CD4-positive, alpha-beta T cell (primary cell): ENCODE measurements around the gene CDH2. TPM values are rescaled to one million over a fixed set of nuclear protein-coding genes. Genes with fewer than 3 reads are reported as not detected.

Source experiments
- ATAC-seq: fragments of 200-7000 bp; cut with Tn5 transposase; one replicate; pipeline ENCODE4 v1.10.0; 2022; ENCODE audit warnings: mild to moderate bottlenecking; ENCODE audit not compliant: poor library complexity
- CTCF ChIA-PET: fragments of 350-600 bp; sonication (Branson Sonifier 250); formaldehyde crosslinking; loops from one replicate; lab custom pipeline; 2021; ENCODE audit warnings: antibody characterized with exemption, inconsistent platforms; lab: Charles Lee
- POLR2A ChIA-PET: fragments of 350-600 bp; sonication (Branson Sonifier 250); formaldehyde crosslinking; loops from one replicate; lab custom pipeline; 2021; ENCODE audit warnings: antibody characterized with exemption, inconsistent platforms; lab: Charles Lee
- DNase-seq, 14 experiments: peaks; one replicate each; pipeline ENCODE4 v3.0.0-alpha.2; 2013 to 2020; ENCODE audit warnings: mixed read lengths in 2 of 14
- H3K27ac ChIP-seq, 2 donors: one replicate each; pipeline versions ENCODE4 v1.5.1 to v1.7.0; 2013; ENCODE audit warnings: low read length in 2 of 2, low read depth in 1 of 2, mild to moderate bottlenecking in 1 of 2
- H3K27me3 ChIP-seq, 2 experiments: 1 replicate in 1 of 2; 2 replicates in 1 of 2; pipeline versions ENCODE4 v1.6.1 to v1.7.0; 2013; ENCODE audit warnings: low read length in 2 of 2, control low read depth in 1 of 2, mild to moderate bottlenecking in 1 of 2, moderate library complexity in 1 of 2; ENCODE audit not compliant: insufficient read depth in 2 of 2, control insufficient read depth in 1 of 2
- H3K36me3 ChIP-seq: one replicate; pipeline ENCODE4 v1.6.1; 2013; ENCODE audit warnings: low read length, control low read depth; ENCODE audit not compliant: insufficient read depth
- H3K4me1 ChIP-seq: one replicate; pipeline ENCODE4 v1.6.1; 2013; ENCODE audit warnings: low read length, control low read depth; ENCODE audit not compliant: insufficient read depth
- H3K4me3 ChIP-seq: one replicate; pipeline ENCODE4 v1.5.1; 2013; ENCODE audit warnings: mild to moderate bottlenecking, low read length, moderate library complexity
- H3K9me3 ChIP-seq, 2 experiments: 1 replicate in 1 of 2; 2 replicates in 1 of 2; pipeline versions ENCODE4 v1.6.1 to v1.7.0; 2013; ENCODE audit warnings: low read length in 2 of 2, mild to moderate bottlenecking in 2 of 2, control low read depth in 1 of 2, moderate library complexity in 1 of 2; ENCODE audit not compliant: control insufficient read depth in 1 of 2, insufficient read depth in 1 of 2
- H3K27ac Mint-ChIP-seq: one replicate; pipeline ENCODE4 v1.8.0; 2020; ENCODE audit warnings: mixed read lengths
- H3K27me3 Mint-ChIP-seq: one replicate; pipeline ENCODE4 v1.8.0; 2021; ENCODE audit warnings: mixed read lengths
- H3K36me3 Mint-ChIP-seq: one replicate; pipeline ENCODE4 v1.8.0; 2021; ENCODE audit warnings: low read depth, mixed read lengths
- H3K4me1 Mint-ChIP-seq: one replicate; pipeline ENCODE4 v1.8.0; 2021; ENCODE audit warnings: low read depth, mixed read lengths
- H3K4me3 Mint-ChIP-seq: one replicate; pipeline ENCODE4 v1.8.0; 2020; ENCODE audit warnings: mild to moderate bottlenecking, mixed read lengths
- H3K9me3 Mint-ChIP-seq: one replicate; pipeline ENCODE4 v1.8.0; 2020; ENCODE audit warnings: mixed read lengths
- intact Hi-C, 2 experiments: fragments of 100-400 bp; cut with DNase I in 1 of 2; cut with micrococcal nuclease in 1 of 2; formaldehyde crosslinking; loops; one replicate each; pipeline versions ENCODE4 v1.15.1 to v1.9.0; 2023 to 2025; cut with DNase I, micrococcal nuclease
- total RNA-seq, 174 experiments: library from RNA in 2 of 174; stranded (reverse) in 2 of 174; gene quantifications; one replicate each; pipeline ENCODE4 v1.2.3 and lab custom pipeline; 2021 to 2026
- TF ChIP-seq, protein P1 (sequence below): fragments of 200-600 bp; IDR thresholded peaks from one replicate; pipeline ENCODE4 v1.8.0; 2022; ENCODE audit warnings: antibody characterized with exemption, mild to moderate bottlenecking

The CDH2 gene
- total RNA-seq, 2 experiments from 2014 or later = not detected

DNA sequence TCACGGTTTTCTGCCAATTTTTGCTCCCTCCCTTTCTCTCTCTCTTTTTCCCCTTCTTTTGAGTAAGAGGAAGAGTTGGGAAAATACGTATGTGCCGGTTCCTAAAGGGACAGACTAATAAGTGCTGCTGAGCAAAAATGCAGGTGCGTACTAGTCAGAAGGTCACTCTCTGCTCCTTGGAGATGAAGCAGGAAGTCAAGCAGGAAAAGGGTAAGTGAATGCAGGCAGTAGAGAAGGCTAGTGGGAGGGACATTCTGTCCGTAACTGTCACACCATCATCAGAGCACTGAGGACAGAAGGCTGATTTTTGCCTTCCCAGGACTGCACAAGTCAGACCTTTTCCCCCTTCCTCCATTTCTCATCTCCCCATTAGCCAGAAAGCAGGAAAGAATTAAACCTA, 105.7 kb downstream of the CDH2 start:
- Histone ChIP-seq H3K27me3 (no peaks in the 10 kb centered on the region), H3K27ac (no peak overlapping the region), H3K4me3 (no peak overlapping the region), H3K4me1 (no peaks in the 10 kb centered on the region), H3K36me3 (no peaks in the 10 kb centered on the region), H3K9me3 (no peaks in the 10 kb centered on the region)
- TF ChIP-seq, protein P1, sequence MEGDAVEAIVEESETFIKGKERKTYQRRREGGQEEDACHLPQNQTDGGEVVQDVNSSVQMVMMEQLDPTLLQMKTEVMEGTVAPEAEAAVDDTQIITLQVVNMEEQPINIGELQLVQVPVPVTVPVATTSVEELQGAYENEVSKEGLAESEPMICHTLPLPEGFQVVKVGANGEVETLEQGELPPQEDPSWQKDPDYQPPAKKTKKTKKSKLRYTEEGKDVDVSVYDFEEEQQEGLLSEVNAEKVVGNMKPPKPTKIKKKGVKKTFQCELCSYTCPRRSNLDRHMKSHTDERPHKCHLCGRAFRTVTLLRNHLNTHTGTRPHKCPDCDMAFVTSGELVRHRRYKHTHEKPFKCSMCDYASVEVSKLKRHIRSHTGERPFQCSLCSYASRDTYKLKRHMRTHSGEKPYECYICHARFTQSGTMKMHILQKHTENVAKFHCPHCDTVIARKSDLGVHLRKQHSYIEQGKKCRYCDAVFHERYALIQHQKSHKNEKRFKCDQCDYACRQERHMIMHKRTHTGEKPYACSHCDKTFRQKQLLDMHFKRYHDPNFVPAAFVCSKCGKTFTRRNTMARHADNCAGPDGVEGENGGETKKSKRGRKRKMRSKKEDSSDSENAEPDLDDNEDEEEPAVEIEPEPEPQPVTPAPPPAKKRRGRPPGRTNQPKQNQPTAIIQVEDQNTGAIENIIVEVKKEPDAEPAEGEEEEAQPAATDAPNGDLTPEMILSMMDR = no peak
- CTCF ChIA-PET = no interaction called here
- Mint-ChIP-seq H3K27ac (no peak overlapping the region), H3K9me3 (peaks cover 5% of the 10 kb centered on the region), H3K27me3 (no peaks in the 10 kb centered on the region), H3K4me1 (no peaks in the 10 kb centered on the region), H3K4me3 (no peak overlapping the region), H3K36me3 (no peaks in the 10 kb centered on the region)
- no peak for ATAC-seq
- DNase-seq = no peak
- POLR2A ChIA-PET = no interaction called here
- intact Hi-C loops = no loop called here

DNA sequence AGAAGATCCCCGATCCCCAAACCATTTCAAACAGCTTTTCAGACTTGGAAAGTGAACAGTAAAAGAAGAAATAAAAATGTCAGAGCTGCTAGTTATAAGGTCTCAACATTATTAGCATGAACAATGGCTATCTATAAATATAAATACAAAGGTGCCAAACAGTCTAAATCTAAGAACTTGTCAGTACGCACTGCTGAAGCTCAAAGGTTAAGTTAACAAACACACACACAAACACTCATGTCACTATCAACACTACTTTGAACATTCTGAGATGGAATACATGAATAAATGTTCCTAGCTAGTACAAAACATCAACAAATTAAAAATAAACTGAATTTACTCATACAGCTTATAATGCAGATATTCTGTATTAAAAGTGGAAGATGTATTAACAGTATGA, 108.7 kb downstream of the CDH2 start:
- Histone ChIP-seq H3K4me1 (no peaks in the 10 kb centered on the region), H3K27ac (no peak overlapping the region), H3K36me3 (no peaks in the 10 kb centered on the region), H3K27me3 (no peaks in the 10 kb centered on the region), H3K4me3 (no peak overlapping the region), H3K9me3 (no peaks in the 10 kb centered on the region)
- peaks cover 8% of the 10 kb centered on the region for H3K9me3 Mint-ChIP-seq
- no peaks in the 10 kb centered on the region for H3K36me3 Mint-ChIP-seq
- H3K4me1 Mint-ChIP-seq = no peaks in the 10 kb centered on the region
- CTCF ChIA-PET = no interaction called here
- H3K27me3 Mint-ChIP-seq = no peaks in the 10 kb centered on the region
- intact Hi-C loops = no loop called here
- DNase-seq = no peak
- no peak overlapping the region for H3K4me3 Mint-ChIP-seq
- TF ChIP-seq, protein P1 = no peak
- no peak for ATAC-seq
- no peak overlapping the region for H3K27ac Mint-ChIP-seq
- POLR2A ChIA-PET = no interaction called here

DNA sequence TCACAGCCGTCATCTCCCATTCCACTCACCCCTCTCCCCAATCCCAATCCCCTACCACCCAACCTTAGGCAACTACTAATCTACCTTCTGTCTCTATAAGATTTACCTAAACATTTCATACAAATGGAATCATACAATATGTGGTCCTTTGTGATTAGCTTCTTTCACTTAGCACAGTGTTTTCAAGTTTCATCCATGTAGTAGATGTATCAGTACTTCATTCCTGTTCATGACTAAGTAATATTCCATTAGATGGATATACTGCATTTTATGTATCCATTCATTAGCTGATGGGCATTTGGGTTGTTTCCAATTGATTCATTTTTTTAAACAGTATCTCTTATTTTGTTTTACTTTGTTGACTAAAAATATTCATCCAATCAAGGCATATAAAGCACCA, 109.6 kb downstream of the CDH2 start:
- ATAC-seq = no peak
- CTCF ChIA-PET = no interaction called here
- Mint-ChIP-seq H3K36me3 (no peaks in the 10 kb centered on the region), H3K27ac (no peak overlapping the region), H3K9me3 (peaks cover 8% of the 10 kb centered on the region), H3K27me3 (no peaks in the 10 kb centered on the region), H3K4me3 (no peak overlapping the region), H3K4me1 (no peaks in the 10 kb centered on the region)
- Histone ChIP-seq H3K27ac (no peak overlapping the region), H3K4me3 (no peak overlapping the region), H3K9me3 (peaks cover 0 to 5% of the 10 kb centered on the region in 2 experiments), H3K36me3 (no peaks in the 10 kb centered on the region), H3K4me1 (no peaks in the 10 kb centered on the region), H3K27me3 (no peaks in the 10 kb centered on the region)
- POLR2A ChIA-PET = no interaction called here
- intact Hi-C loops = no loop called here
- DNase-seq = no peak
- TF ChIP-seq, protein P1 = no peak
